ENCODE data around the gene ARHGAP29.

The ARHGAP29 gene

GRCh38 chr1:94260635-94261387 lies 23.4 kb upstream of the ARHGAP29 start:
- no peak for DNase-seq

DNA sequence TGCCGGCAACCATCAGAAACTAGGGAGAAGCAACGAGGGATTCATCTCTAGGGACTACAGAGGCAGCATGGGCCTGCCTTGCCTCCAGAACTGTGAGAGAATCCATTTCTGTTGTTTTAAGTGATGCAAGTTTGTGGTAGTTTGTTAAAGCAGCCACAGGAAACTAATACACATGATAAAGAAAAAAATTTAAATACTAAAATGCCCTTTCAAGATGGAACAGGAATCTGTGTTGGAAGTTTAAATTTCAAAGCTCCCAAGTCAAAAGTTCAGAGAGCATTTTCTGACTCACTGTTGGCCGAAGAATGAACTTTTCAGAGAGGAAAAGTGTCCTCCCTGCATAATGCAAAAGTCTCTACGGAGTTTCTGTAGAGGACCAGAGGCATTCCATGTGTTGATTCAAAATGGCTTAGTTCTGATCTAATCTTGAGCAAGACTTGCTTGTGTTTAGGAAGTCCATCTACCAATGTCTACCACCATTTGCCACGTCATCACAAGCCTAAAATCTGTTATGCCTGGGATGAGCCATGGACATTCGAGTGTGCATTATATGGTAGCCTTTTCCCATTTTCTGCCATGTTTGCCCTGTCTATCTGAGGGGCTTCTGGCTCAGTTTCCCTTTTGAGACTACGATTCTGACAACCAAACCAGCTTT lies 22.4 kb upstream of the ARHGAP29 start:
- peak; percentile 19 for DNase-seq

DNA sequence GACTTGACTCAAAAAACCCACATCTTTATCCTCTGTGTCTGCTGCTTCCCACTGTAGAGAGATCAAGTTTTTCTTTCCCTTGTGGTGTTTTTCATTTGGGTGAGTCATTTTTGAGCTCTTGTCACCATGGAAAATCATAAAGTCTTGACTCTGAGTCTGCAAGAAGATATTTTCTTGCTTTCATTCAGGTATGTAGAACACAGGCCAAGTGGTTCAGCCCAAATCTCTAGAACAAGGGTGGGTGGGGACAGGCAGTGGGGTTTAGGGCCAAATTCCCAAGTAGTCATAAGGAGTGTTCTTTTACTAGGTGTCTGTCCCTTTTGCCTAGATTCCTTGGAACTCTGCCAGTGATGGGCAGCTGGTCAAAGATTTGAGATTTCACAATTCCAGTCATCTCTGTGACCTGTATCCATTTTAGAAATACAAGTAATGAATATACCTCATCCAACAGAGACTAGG lies 21.5 kb upstream of the ARHGAP29 start:
- DNase-seq = peak; percentile 90

DNA sequence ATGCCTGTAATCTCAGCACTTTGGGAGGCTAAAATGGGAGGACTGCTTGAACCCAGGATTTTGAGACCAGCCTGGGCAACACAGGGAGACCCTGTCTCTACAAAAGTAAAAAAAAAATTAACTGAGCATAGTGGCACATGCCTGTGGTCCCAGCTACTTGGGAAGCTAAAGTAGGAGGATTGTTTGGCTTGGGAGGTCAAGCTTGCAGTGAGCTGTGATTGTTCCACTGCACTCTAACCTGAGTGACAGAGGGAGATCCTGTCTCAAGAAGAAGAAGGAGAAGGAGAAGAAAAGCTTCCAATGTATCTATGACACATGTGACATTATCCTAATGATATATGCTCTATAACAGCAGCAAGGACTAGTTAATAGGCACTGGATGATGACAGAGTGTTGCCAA lies 20.1 kb upstream of the ARHGAP29 start:
- DNase-seq = no peak

DNA sequence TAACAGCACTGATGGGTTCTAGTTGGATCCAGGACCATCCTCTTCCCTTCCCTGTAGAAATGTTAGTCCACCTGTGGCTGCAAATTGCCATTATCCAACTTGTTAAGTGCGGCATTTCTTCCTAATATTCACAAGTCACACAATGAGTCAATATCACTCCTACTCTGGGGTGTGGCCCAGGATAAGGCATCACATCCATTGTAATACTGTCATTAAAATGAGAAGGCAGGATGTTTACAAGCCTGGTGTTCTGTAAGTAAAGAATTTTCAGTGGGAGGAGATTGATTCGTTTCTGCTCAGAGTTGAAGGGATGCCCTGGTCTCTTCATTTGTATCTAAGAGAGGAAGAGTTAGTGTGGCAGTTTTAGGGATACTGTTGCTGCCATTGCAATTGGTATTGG lies 18.1 kb upstream of the ARHGAP29 start:
- no peak for DNase-seq

DNA sequence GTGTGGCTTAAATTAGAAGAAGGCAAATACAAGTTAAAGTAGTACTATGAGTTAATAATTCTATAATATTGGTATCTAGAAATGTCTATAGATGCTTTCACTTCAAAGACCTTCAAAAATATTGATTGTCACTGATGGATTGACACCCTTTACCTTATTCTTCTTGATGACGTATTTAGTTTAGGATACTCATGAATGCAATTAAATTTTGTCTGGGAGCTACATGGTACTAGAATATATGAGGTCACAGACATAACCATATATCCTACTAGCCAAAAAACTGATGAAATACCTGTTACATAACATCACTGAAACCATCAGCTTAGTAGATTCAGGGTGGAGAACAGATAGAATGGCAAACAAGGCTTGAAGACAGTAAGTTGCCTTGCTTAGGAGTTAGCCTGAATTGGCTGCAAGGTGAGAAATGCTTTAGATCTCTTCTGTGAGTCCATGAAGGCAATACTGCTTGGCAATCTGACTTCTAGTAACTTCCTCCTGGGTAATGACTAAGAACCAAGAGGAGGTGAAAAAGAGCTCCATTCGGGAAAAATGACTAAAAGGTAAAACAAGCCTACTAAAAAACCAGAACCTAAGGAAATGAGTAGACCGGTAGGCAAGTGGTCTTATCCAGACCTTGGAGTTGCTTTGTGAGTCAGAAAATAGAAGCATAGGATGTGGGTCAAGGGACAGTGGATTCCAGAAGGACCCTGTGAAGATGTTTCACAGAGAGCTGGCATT lies 16.9 kb upstream of the ARHGAP29 start:
- no peak for DNase-seq

GRCh38 chr1:94253456-94254017 lies 16.2 kb upstream of the ARHGAP29 start:
- no peak for DNase-seq

GRCh38 chr1:94250341-94250740 lies 13.0 kb upstream of the ARHGAP29 start:
- DNase-seq = no peak

DNA sequence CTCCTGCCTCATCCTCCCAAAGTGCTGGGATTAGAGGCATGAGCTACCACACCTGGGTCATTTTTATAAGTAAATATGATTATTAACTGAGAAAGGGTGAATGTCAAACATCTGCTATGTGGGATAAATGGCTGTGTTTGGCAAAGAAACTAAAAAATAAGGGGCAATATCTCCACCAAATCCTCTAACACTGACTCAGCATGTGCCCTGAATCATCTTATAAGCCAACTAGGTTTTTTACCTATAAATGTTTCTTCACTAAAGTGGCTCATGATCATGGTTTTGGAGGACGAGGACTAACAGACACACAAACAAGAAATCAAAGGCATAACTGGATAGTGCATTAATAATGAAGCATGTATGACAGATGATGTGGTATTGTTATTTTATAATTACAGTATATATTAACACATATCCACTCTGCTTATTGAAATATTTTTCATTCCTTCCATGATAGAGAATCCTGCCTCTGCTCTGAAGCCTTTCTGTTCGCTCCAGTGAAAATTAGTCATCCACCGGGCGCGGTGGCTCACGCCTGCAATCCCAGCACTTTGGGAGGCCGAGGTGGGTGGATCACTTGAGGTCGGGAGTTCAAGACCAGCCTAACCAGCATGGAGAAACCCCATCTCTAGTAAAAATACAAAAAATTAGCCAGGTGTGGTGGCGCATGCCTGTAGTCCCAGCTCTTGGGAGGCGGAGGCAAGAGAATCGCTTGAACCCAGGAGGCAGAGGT lies 11.7 kb upstream of the ARHGAP29 start:
- no peak for DNase-seq

DNA sequence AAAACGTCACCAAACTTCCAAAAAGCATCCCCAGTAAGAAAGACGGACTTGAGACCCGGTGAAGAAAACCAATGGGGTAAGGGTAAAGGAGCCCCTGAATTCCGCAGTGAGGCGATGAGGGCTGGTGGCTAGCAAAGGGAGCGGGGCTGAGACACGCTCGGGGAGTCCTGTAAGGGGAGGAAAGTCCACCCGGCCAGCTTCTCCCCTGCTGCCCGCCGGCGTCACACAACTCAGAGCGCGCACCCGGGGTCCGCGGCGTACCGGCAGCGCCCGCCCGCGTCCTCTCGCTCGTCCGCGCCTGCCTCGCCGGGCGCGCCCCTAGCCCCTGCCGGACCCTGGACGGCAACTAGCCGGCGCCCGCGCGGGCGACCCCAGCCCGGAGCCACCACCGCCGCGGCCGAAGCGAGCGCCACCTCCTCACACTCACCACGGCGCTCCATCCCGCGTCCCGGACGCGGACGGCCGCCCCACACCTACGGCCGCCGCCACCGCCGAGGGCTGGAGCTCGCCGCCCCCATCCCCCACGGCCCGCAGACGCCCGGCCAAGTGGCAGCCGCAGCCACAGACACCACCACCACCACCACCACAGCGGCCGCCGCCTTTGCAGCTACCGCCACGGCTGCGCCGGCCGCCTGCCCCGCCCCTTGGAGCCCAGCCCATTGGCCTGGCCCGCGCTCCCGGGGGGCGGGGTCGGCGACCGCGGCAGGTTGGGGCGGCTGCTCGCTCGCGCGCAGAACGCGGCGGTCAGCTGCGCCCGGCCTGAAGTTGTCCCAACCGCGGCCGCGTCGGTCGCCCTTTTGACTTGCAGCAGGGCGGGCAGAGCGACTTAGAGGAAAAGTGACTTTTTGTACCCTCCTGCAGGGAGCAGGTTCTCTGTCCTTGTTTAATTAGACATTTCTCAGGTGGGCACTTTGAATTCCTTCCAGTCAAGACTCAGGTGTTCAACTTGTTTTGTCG lies 10.0 kb upstream of the ARHGAP29 start:
- no peak for DNase-seq

DNA sequence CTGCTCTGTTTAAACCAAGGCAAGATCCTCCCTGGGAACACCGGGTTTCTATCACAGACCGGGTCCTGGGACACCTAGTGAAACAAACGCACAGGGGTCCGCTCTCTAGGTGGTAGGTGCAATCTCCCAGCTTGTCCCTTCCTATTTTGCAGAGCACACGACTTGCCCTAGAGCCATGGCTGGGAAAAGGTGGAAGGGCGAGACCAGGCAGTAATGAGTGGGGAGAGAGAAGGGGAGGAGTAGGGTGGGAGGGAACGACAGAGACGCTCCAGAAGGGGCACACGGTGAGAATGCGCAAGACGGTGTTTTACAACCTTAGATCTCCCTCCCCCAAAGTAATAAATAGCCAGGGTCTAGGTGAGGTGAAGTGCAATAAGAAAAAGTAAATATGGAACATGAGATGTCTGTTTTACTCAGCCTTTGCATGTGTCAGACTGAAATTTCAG lies 9.3 kb upstream of the ARHGAP29 start:
- no peak for DNase-seq

GRCh38 chr1:94245747-94246438 lies 8.5 kb upstream of the ARHGAP29 start:
- no peak for DNase-seq

GRCh38 chr1:94244816-94245215 lies 7.4 kb upstream of the ARHGAP29 start:
- DNase-seq = no peak

DNA sequence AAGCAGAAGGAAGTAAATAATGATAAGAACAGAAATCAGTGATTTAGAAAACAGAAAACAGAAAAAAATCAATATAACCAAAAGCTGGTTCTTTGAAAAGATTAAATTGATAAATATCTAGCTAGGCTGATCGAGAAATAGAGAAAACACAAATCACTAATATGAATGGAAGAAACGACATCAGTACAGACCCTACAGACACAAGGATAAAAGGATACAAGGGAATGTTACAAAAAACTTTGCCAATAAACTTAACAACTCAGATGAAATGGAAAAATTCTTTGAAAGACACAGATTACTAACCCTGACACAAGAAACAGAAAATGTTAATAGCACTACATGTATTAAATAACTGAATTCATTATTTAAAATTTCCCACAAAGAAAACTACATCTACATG lies 6.3 kb upstream of the ARHGAP29 start:
- no peak for DNase-seq

DNA sequence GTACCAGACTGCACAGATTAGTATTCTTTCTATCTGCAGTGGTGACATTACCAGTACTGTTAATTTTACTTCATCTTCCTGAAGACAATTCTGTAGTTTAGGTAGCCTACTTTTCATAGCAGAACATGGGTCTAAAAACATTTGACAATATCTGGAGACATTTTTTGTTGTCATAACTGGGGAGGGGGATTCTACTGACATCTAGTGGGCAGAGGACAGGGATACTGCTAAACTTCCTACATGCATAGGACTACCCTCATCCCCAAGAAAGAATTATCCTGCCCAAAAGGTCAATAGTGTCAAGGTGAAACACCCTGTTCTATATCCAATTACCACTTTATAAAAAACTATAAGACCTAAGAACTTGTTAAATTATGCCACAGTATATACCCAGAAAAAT lies 3.4 kb upstream of the ARHGAP29 start:
- no peak for DNase-seq

DNA sequence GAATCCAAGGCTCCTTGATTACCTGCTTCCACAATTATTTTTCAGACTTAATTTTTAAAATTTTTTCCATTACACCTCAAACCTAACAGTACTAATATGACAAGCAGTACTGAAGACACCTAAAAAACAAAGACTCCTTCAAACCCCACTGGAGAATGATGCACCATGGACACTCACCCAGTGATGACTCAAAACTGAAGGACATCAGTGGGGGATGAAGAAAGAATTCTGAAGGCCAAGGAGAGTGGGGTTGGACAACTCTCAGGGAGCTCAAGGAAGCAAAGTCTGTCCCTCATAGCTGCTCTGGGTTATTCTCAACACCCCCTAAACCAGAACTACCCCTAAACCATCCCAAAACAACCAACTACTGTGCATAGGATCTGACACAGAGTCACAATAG lies 2.4 kb upstream of the ARHGAP29 start:
- no peak for DNase-seq

DNA sequence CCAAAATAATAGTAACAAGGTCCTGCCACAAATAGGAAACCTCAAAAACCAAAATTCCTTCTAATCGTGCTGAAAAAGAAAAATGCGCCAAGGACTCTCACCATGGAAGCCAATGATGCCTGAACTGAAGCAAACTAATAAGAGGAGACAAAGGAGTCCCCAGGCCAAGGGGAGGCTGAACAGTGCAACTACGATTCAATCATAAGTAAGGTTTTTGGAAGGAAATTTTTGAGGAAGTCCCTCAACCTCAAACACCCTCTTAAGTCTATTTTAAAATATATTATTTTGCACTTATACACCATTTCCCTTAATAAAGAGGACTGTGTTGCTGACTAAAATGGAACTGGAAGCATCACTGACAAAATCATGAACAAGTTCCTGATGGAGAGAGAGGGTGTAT lies 1.7 kb upstream of the ARHGAP29 start:
- no peak for DNase-seq

- peak; percentile 48 for DNase-seq
These were observed 624 bp downstream of the ARHGAP29 start for GRCh38 chr1:94236630-94237290.

GRCh38 chr1:94236013-94236491 lies 1.3 kb downstream of the ARHGAP29 start:
- DNase-seq = peak; percentile 47
